Measurements from ENCODE around the gene PTPN1. TPM values are rescaled to one million over a fixed set of nuclear protein-coding genes. Genes with fewer than 3 reads are reported as not detected.

The PTPN1 gene
- total RNA-seq, 2 experiments from 2014 or later = 62.5 to 74.7 TPM

Small RNA genes lying within 50 kb of the gene (microRNA-seq; reads per million reads assigned to microRNA genes)
- gene MIR1302-5 (not detected), gene MIR645 (not detected)

Other genes with a start within 250 kb of the PTPN1 start
- gene RIPOR3, start 181.2 kb downstream of the PTPN1 start, total RNA-seq = not detected
- gene PARD6B, start 221.2 kb downstream of the PTPN1 start, total RNA-seq = 1 to 10 TPM; 4.2 to 4.6 TPM